Measurements from ENCODE around the gene ZNF853.
"Not testable (repeated sequence)": the region's sequence is repeated elsewhere in the genome, so short reads cannot be mapped to it uniquely, and the experiment has no call there.

Gene ZNF853
- 0 to 2.5 (median 0.03) reads per million in 17 experiments for total RNA-seq

DNA sequence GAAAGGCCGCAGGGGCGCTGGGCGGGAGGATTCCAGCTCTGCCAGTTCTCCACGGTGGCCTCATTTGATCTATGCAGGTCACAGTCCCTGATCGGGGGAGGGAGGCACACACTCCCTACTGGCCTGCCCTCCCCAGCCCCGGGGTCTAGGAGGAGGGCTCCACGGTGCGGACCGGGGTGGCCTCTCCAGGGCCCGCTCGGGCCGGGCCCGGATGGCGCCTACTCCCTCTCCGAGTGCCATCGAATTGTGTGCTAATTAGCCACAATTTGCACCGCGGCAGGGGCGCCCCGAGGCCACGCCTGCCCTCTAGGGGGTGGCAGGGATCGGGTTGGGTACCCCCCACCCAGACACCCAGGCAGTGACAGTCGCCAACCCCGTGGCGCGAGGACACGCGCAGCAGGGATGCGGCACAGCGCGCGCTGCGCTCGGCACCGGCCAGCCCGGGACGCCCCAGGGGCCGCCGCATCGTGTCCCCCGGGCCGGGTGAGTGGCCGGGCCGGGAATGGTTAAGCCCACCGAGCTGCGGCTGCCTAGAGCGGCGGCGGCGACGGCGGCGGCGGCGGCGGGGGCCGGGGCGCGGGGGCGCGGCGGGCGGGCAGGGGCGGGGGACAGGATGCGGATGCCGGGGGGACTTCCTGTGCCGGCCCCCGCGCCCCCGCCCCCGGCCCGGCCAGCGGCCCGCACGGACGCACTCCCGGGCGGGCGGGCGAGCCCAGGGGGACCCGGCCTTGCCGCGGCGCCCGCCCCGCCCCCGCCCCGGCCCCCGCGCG is at the start of gene ZNF853:
Gene ZNF853, plus strand, starts transcription at position 658 of the 770 bp plus-strand sequence. CDS start 565 bp downstream, outside the sequence.
- no peak for DNase-seq

- DNase-seq, result no peak
These were observed 49.8 kb upstream of the ZNF853 start for GRCh38 chr7:6565655-6566054.

GRCh38 chr7:6567886-6568285 is 47.5 kb upstream of the ZNF853 start:
- peak in 2 of 4 experiments; percentile 55 to 59 for DNase-seq

GRCh38 chr7:6571160-6571779 is 44.1 kb upstream of the ZNF853 start:
- DNase-seq, result peak; percentile 57 to 84 (median 71)

- DNase-seq, result no peak
These were observed 40.0 kb upstream of the ZNF853 start for GRCh38 chr7:6575281-6576023.

DNA sequence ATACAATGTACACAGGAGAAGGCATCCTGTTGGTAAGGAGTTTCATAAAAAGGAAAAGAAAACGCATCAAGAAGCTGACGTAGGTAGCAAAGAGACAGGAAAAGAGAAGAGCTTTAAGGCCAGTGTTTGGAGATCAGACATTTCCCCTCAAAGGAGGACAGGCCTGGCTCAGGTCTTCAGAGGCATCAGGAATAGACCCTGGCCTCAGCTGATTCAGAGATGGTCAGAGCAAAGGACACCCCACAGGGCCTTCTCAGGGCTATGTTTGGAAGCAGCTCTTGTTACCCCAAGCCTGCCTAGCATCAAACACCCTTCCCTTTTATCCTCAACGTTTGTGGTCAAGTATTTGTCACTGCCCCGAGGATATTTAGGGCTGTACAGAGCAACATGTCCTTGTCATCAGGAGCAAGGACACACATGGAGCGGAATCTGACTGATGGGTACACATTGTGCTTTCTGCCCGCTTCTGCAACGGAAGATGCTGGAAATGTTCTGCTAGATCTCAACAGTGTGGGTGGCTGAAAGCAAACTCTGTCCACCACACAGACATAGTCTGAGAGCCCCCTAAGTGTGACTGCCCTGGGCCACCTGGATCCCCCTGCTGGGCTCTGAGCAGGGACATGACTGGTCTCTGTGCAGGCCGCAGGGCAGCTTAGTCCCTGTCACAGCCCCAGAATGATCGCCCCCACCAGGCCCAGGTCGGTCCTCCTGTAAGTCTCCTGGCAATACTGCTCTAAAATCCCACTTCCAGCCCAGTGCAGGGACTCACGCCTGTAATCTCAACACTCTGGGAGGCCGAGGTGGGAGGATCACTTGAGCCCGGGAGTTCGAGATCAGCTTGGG is 39.2 kb upstream of the ZNF853 start:
- DNase-seq, result no peak

GRCh38 chr7:6576867-6577368 is 38.5 kb upstream of the ZNF853 start:
- DNase-seq, result not testable (repeated sequence)

GRCh38 chr7:6577369-6578113 is 37.9 kb upstream of the ZNF853 start, which contains the start of gene ZDHHC4:
Gene ZDHHC4 (plus strand): TSS chr7:6577454. CDS start chr7:6580562, 3,108 bp downstream.
- peak; percentile 95 to 98 (median 97) for DNase-seq

DNA sequence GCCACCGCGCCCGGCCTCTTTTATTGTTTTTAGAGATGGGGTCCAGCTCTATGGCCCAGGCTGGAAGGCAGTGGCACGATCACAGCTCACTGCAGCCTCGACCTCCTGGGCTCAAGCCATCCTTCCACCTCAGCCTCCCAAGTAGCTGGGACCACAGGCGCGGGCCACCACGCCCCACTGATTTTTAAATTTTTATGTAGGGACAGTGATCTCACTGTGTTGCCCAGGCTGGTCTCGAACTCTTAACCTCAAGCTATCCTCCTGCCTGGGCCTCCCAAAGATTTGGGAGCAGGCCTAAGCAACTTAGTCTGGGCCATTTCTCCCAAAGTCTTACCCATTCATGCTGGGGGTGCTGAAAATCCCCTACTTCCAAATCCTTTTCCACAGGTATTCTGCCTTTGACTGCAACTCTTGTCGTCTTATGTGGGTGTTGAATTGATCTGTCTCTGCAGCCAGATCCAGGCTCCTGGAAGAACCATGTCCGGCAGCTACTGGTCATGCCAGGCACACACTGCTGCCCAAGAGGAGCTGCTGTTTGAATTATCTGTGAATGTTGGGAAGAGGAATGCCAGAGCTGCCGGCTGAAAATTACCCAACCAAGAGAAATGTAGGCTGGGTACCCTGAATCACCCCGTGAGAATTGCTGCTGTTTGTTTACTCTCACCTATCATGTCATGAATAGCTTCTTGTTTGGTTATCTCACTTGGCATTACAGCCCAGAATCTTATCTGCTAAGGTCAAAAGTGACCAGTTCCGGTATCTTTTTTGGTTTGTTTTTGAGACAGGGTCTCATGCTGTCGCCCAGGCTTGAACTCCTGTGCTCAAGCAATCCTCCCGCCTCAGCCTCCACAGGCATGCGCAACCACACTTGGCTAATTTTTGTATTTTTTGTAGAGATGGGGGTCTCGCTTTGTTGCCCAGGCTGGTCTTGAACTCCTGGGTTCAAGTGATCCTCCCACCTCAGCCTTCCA is 37.0 kb upstream of the ZNF853 start:
- DNase-seq, result no peak

GRCh38 chr7:6579446-6579845 is 36.0 kb upstream of the ZNF853 start:
- DNase-seq, result peak; percentile 78 to 92 (median 82)

- not testable (repeated sequence) for DNase-seq
These were observed 29.5 kb upstream of the ZNF853 start for GRCh38 chr7:6585746-6586432.

DNA sequence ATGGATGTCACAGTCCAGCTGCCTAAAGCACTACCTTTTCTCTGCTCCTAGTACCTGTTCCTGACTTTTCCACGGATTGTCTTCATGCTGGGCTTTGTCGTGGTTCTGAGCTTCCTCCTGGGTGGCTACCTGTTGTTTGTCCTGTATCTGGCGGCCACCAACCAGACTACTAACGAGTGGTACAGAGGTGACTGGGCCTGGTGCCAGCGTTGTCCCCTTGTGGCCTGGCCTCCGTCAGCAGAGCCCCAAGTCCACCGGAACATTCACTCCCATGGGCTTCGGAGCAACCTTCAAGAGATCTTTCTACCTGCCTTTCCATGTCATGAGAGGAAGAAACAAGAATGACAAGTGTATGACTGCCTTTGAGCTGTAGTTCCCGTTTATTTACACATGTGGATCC is 26.8 kb upstream of the ZNF853 start:
- DNase-seq, result no peak

DNA sequence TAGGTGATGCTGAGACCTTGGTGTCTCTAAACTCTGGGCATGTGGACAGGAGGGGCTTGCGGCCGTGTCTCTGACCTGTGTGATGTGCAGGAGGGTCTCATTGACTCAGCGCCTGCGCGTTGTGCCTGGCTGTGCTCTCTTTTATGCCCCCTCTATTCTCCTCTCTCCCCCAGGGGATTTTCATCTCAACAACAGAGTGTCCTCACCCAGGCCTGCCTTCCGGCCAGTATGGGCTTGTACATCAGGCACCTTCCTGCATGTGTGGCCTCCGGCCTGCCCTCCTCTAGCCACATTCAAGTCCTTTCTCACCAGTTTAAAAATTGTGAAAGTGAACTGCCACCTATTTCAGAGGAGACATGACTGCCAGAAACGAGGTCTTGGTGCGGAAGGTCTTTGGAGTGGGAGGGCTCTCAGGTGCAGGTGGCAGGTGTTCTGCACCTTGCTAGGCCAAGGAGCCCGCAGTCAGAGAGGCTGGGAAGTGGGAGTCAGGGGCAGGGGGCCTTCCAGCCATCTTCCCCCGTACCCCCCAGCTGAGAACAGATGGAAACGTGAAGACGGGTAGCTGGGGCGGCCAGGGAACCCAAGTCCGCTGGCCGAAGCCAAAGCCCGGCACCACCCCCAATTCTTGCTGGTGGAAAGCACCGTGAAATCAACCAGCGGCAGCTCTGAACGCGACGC is 26.1 kb upstream of the ZNF853 start:
- DNase-seq, result no peak

GRCh38 chr7:6589829-6590644 is 25.4 kb upstream of the ZNF853 start, which contains the start of gene INTS15:
Gene INTS15 (plus strand): TSS chr7:6590021. CDS start chr7:6590284, 263 bp downstream.
- DNase-seq, result peak; percentile 87 to 96 (median 94)

DNA sequence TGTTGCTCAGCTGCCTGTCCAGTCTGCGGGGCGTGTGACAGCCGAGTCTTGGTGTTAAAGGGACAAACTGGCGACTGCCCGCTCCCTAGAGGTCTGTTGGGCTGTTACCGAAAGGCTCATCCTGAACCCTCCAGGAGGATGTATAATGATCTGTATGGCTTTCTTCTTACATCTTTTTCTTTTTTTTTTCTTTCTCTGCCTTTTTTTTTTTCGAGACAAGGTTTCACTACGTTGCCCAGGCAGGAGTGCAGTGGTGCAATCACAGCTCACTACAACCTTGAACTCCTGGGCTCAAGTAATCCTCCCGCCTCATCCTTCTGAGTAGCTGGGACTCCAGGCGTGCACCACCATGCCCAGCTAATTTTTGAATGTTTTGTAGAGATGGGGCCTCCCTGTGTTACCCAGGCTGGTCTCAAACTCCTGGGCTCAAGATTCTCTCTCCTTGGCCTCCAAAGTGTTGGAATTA is 24.7 kb upstream of the ZNF853 start:
- DNase-seq, result no peak

GRCh38 chr7:6600093-6600492 is 15.3 kb upstream of the ZNF853 start:
- no peak for DNase-seq

GRCh38 chr7:6604458-6604857 is 11.0 kb upstream of the ZNF853 start:
- DNase-seq, result no peak

Measured in suppressor macrophage (primary cell).